Cardiac muscle cell (in vitro differentiated cells and primary cell): ENCODE data around the gene AANAT. TPM values are rescaled to one million over a fixed set of nuclear protein-coding genes. Genes with fewer than 3 reads are reported as not detected.
A peak's percentile ranks its signal among the peaks of the same experiment; 100 is the strongest.

Experiments used
- DNase-seq, 2 donors: peaks; one replicate each; pipeline versions ENCODE4 v3.0.0 to v3.0.0-alpha.2; 2010 to 2017; ENCODE audit warnings: low read depth in 1 of 2, low spot score in 1 of 2
- H3K27ac ChIP-seq: fragments of 200-600 bp; sonication (generic); 2 replicates; pipeline ENCODE4 v1.5.1; 2016
- H3K27me3 ChIP-seq: fragments of 200-600 bp; sonication (generic); 2 replicates; pipeline ENCODE4 v1.6.0; 2016; ENCODE audit warnings: control low read depth
- H3K36me3 ChIP-seq: fragments of 200-600 bp; sonication (generic); 2 replicates; pipeline ENCODE4 v1.5.1; 2016; ENCODE audit warnings: control low read depth
- H3K4me1 ChIP-seq: fragments of 200-600 bp; sonication (generic); 2 replicates; pipeline ENCODE4 v1.8.1; 2017; ENCODE audit warnings: low read depth, mild to moderate bottlenecking, mixed run types
- H3K4me3 ChIP-seq: fragments of 200-600 bp; sonication (generic); 2 replicates; pipeline ENCODE4 v1.5.1; 2016; ENCODE audit warnings: mild to moderate bottlenecking
- H3K9me3 ChIP-seq: fragments of 200-600 bp; sonication (generic); 2 replicates; pipeline ENCODE4 v1.5.1; 2017; ENCODE audit warnings: low read depth, mild to moderate bottlenecking, control low read depth
- CTCF ChIP-seq: IDR thresholded peaks from 2 replicates; pipeline ENCODE4 v1.5.1; 2012; ENCODE audit warnings: low read depth, mild to moderate bottlenecking, low read length
- polyA plus RNA-seq: library from polyadenylated mRNA; unstranded; fragments of >200 nt; fragmentation: Nextera tagmentation; extraction: Ambion mirVana; gene quantifications from 2 replicates; pipeline ENCODE4 v1.2.1, GENCODE V29; 2016
- total RNA-seq: library from RNA; depleted of rRNA; stranded (reverse); fragments of >200 nt; gene quantifications from 2 replicates; pipeline ENCODE4 v1.2.3, GENCODE V29; 2016

The AANAT gene
- total and polyA plus RNA-seq, 2 experiments from 2014 or later: 0.33 to 2.1 TPM

DNA sequence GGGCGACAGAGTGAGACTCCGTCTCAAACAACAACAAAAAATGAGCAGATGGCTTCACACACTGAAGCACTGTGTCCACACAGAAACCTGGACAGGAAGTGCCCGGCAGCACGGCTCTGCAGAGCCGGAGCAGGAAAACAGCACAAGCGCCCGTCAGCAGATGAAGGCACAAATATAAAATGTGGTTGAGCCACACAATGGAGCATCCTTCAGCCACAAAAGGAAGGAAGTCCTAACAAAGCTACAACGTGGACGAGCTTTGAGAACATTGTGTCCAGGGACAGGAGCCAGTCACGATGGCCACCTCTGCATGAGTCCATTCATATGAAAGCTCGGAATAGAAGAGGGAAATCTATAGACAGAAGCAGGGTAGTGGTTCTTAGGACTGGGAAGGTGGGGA lies 18.2 kb downstream of the AANAT start:
- no peaks in the 10 kb centered on the region for H3K27me3 ChIP-seq
- DNase-seq: peak in 1 of 2 donors; percentile 31
- H3K9me3 ChIP-seq: no peaks in the 10 kb centered on the region
- no peak overlapping the region for H3K27ac ChIP-seq
- no peak for TF ChIP-seq CTCF
- no peaks in the 10 kb centered on the region for H3K36me3 ChIP-seq
- H3K4me3 ChIP-seq: no peak overlapping the region
- peaks cover 4% of the 10 kb centered on the region for H3K4me1 ChIP-seq

DNA sequence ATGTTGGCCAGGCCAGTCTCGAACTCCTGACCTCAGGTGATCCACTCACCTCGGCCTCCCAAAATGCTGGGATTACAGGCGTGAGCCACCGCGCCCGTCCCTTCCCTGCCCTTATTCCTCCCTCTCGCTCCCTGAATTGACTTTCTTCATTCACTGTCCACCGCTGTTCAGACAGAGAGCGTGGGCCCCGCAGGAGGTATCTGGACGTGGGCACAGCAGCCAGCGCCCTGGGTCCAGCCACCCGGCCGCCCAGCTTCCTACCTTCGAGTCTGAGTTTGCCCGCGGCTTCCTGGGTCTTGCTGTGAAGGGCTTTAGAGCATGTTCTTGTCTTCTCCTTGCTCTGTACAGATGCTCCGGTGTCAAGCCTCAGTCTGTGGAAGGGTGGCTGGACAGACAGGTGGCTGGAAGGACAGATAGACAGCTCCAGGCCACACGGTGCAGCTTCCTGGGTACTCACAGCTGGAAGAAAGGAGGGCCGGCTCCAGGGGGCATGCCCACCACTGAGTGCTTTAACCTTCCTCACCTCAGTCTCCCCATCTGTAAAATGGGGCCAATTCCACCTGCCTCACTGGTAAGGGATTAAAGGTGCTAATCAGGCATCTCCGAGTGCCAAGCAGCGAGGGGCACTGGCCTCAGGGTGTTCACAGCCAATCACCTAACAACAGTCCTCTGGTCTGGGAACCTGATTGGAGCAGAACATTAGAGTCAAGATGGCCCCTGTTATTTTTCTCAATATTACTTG lies 20.2 kb downstream of the AANAT start:
- Histone ChIP-seq H3K9me3 (no peaks in the 10 kb centered on the region), H3K27me3 (no peaks in the 10 kb centered on the region), H3K4me1 (no peaks in the 10 kb centered on the region), H3K36me3 (no peaks in the 10 kb centered on the region), H3K4me3 (no peak overlapping the region), H3K27ac (no peak overlapping the region)
- no peak for DNase-seq
- no peak for TF ChIP-seq CTCF

GRCh38 chr17:76490112-76490710 lies 22.8 kb downstream of the AANAT start:
- Histone ChIP-seq H3K4me3 (no peak overlapping the region), H3K27me3 (no peaks in the 10 kb centered on the region), H3K27ac (no peak overlapping the region), H3K36me3 (no peaks in the 10 kb centered on the region), H3K9me3 (no peaks in the 10 kb centered on the region), H3K4me1 (no peaks in the 10 kb centered on the region)
- no peak for DNase-seq
- no peak for TF ChIP-seq CTCF

DNA sequence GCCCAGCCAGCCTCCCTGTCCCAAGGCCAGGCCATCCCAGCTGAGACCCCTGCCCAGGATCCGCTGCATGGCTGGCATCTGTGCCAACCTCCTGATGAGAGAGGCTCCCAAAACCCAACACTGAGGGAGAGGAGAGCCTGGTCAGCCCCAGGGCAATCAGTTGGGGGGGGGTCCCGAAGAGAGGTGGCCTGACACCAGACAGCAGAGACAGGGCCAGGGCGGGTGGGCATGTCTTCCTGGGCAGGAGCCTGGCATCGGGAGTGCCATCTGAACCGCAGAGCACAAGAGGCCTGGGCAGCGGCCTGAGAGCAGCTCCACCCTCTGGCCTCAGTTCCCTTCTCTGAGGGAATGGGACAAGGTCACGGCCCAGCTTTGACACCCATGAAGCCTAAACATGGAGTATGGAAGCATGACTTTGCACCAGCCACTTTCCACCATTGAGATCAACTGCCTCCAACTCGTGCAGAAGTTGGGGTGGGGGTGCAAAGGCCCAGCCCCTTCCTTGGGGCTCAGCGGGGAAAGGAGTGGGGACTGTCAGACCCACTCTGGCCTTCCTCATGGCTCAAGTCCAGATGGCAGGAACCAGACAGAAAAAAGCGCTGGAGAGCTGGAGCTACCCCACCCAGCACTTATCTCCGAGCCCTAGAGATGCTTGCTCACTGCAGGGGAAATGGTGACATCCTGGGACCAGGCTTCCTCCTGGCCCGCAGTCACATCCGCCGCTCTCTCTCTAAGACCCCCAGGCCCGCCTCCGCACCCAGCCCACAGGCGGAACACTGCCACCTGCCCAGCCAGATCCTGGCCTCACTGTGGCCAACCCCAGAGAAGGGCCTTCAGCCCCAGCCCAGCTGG lies 24.1 kb downstream of the AANAT start:
- H3K4me1 ChIP-seq: no peaks in the 10 kb centered on the region
- no peaks in the 10 kb centered on the region for H3K36me3 ChIP-seq
- TF ChIP-seq CTCF: no peak
- DNase-seq: no peak
- no peak overlapping the region for H3K27ac ChIP-seq
- no peak overlapping the region for H3K4me3 ChIP-seq
- no peaks in the 10 kb centered on the region for H3K9me3 ChIP-seq
- no peaks in the 10 kb centered on the region for H3K27me3 ChIP-seq

DNA sequence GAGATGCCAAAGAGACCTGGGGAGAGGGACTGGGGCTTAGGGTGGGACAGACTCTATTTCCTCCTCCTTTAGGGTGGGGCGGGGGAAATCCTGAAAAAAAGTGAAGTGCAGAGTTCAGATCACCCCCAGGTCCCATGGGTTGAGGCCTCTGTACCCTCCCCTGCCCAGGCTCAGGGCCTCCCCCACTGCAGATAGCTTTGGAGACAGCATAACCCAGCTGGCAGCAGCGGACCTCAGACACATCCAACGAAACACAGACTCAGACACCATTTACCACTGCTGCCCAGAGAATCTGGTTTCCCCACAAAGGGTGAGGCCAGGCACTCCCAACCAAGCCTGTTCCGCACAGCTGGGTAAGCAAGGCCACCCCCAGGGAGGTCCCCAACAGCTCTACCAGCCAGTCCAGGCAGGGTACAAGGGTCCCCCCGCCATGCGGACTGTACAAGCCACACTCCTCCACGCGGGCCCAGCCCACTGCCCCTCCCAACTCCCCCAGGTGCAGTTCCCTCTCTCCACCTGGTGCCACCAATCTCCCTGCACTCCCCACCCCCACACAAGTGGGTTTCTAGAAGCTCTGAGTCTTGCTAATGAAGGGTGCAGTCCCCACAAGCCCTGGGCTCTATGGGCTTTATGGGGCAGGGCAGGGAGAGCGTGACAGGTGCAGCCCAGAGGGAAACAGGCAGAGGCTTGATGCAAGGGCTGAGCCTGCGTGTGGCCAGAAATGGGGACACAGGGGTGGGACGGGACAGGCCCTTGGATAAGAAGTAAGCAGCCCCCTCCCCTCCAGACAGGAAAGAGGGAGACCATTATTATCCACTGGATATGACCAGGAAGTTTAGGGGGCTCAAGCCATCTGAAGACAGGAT lies 25.0 kb downstream of the AANAT start:
- no peak overlapping the region for H3K4me3 ChIP-seq
- no peak for TF ChIP-seq CTCF
- no peaks in the 10 kb centered on the region for H3K27me3 ChIP-seq
- H3K9me3 ChIP-seq: no peaks in the 10 kb centered on the region
- no peak overlapping the region for H3K27ac ChIP-seq
- no peaks in the 10 kb centered on the region for H3K36me3 ChIP-seq
- no peak for DNase-seq
- H3K4me1 ChIP-seq: no peaks in the 10 kb centered on the region
